ENCODE results near the gene SUPV3L1. TPM values are rescaled to one million over a fixed set of nuclear protein-coding genes. Genes with fewer than 3 reads are reported as not detected.

Gene SUPV3L1
- total and polyA plus RNA-seq, 10 of the 15 experiments (the other 5 are each of a cell fraction or from before 2014, with no cell fraction given), result 18.4 to 57.8 (median 44.2) TPM

DNA sequence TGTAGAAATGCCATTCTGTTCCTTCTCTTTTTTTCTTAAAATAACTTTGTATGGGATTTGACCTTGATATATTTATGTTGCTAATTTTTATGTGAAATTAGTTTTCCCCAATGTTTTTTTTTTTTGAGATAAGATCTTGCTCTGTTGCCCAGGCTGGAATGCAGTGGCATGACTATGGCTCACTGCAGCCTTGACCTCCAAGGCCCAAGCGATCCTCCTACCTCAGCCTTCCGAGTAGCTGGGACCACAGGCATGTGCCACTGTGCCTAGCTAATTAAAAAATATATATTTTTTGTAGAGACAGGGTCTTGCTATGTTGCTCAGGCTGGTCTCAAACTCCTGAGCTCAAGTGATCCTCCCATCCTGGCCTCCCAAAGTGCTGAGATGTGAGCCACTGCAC is 40.1 kb upstream of the SUPV3L1 start:
- H3K36me3 ChIP-seq (ENCODE audit: control insufficient read depth in 2 of 2, insufficient read depth in 2 of 2, low read length in 1 of 2), result peaks cover 0 to 2% of the 10 kb centered on the region in 2 experiments; a peak in 3 of 4 replicates
- no peak for ATAC-seq
- SMC1A ChIA-PET (ENCODE audit: uncharacterized antibody, unreplicated experiment), result interaction anchor here (1.1 to 1.4 kb wide), 2 partner anchors 13 to 268 kb away, joined by 3 to 4 read pairs; no protein-coding TSS in a partner anchor
- H3K79me2 ChIP-seq (ENCODE audit: control insufficient read depth, insufficient read depth, low read length), result no peaks in the 10 kb centered on the region; the same call in none of the 2 replicates
- WGBS (ENCODE audit: insufficient coverage, insufficient replicate concordance, low lambda C conversion rate, missing lambda C conversion rate), result 100% methylated on average over 2 of the region's 2 CpGs
- no peak overlapping the region for H3K4me3 ChIP-seq
- no peak overlapping the region for H3K27ac ChIP-seq (ENCODE audit: control insufficient read depth, insufficient read depth)
- no peaks in the 10 kb centered on the region for H3K27me3 ChIP-seq (replicated peaks in 1 of 2; ENCODE audit: control insufficient read depth in 2 of 2, insufficient read depth in 2 of 2, low read length in 1 of 2)
- no peaks in the 10 kb centered on the region for H4K20me1 ChIP-seq (ENCODE audit: control insufficient read depth, insufficient read depth)
- CTCF ChIA-PET, result interaction anchor here (0.6 to 2.4 kb wide), 2 partner anchors 135 to 138 kb away, joined by 3 to 8 read pairs; no protein-coding TSS in a partner anchor
- intact Hi-C loops (cut with micrococcal nuclease; ENCODE audit: unreplicated experiment) (no loop called here), in situ Hi-C loops (cut with MboI) (no loop called here)
- RAD21 ChIA-PET (ENCODE audit: unreplicated experiment), result interaction anchor here (1.1 kb wide), 1 partner anchor 18 kb away, joined by 3 read pairs; no protein-coding TSS in a partner anchor
- no peak for DNase-seq (ENCODE audit: low read depth, low spot score)
- TF ChIP-seq CBFB (IDR thresholded peaks at IDR 0.05; ENCODE audit: low read depth), result no peak
- TF ChIP-seq, protein P1, sequence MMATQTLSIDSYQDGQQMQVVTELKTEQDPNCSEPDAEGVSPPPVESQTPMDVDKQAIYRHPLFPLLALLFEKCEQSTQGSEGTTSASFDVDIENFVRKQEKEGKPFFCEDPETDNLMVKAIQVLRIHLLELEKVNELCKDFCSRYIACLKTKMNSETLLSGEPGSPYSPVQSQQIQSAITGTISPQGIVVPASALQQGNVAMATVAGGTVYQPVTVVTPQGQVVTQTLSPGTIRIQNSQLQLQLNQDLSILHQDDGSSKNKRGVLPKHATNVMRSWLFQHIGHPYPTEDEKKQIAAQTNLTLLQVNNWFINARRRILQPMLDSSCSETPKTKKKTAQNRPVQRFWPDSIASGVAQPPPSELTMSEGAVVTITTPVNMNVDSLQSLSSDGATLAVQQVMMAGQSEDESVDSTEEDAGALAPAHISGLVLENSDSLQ (IDR thresholded peaks at IDR 0.05), result no peak
- TF ChIP-seq NR2F1 (conservative IDR thresholded peaks at IDR 0.05), result no peak
- TF ChIP-seq MEF2A (IDR thresholded peaks at IDR 0.05; ENCODE audit: insufficient read depth, low read depth, low read length), result no peak
- no peak for TF ChIP-seq KDM1A (IDR thresholded peaks at IDR 0.05; ENCODE audit: borderline replicate concordance)
- no peak for TF ChIP-seq ESRRA (IDR thresholded peaks at IDR 0.05; ENCODE audit: low read length)
- TF ChIP-seq ATF7 (IDR thresholded peaks at IDR 0.05; ENCODE audit: low read depth), result no peak
- no peak for TF ChIP-seq SPI1 (IDR thresholded peaks at IDR 0.05; ENCODE audit: borderline replicate concordance, insufficient read depth, low read depth, low read length)
- TF ChIP-seq ZBTB40 (IDR thresholded peaks at IDR 0.05; ENCODE audit: borderline replicate concordance), result no peak
- no peak for TF ChIP-seq PAX5 (IDR thresholded peaks at IDR 0.05; ENCODE audit: borderline replicate concordance, low read depth, low read length)
- TF ChIP-seq JUNB (IDR thresholded peaks at IDR 0.05), result no peak
- no peak for TF ChIP-seq RELA (IDR thresholded peaks at IDR 0.05; ENCODE audit: borderline replicate concordance, partially characterized antibody)
- TF ChIP-seq GABPA (IDR thresholded peaks at IDR 0.05; ENCODE audit: low read depth), result no peak
- TF ChIP-seq ZNF592 (IDR thresholded peaks at IDR 0.05), result no peak
- no peak for TF ChIP-seq SREBF2 (IDR thresholded peaks at IDR 0.05; ENCODE audit: low read length)
- TF ChIP-seq NFIC (IDR thresholded peaks at IDR 0.05; ENCODE audit: low read depth, low read length), result no peak
- POLR2A ChIA-PET, result no interaction called here
- BruUV-seq (replicated peaks), result no TSS peak
- H2AFZ ChIP-seq (ENCODE audit: control insufficient read depth, low read depth, low read length), result no peak overlapping the region
- no peak overlapping the region for H3K4me2 ChIP-seq (ENCODE audit: control insufficient read depth, insufficient read depth)
- no peaks in the 10 kb centered on the region for H3K9me3 ChIP-seq (replicated peaks; ENCODE audit: control insufficient read depth, insufficient read depth, low read length)
- no peaks in the 10 kb centered on the region for H3K4me1 ChIP-seq (ENCODE audit: control insufficient read depth, insufficient read depth, low read length)
- no peak overlapping the region for H3K9ac ChIP-seq (ENCODE audit: control insufficient read depth, insufficient read depth, low read length)
- no peak for FAIRE-seq

All from GM12878 (cell line).